Trophoblast cell (in vitro differentiated cells and primary cell): ENCODE measurements around the gene ZDHHC16.
A peak's percentile ranks its signal among the peaks of the same experiment; 100 is the strongest.

Experiments
- DNase-seq, 2 donors: peaks; one replicate each; pipeline ENCODE4 v3.0.0-alpha.2; 2016
- H2AFZ ChIP-seq: 2 replicates; pipeline ENCODE4 v1.6.1; 2013; ENCODE audit warnings: low read length, moderate library complexity, mild to moderate bottlenecking; ENCODE audit not compliant: insufficient read depth, poor library complexity
- H2AK5ac ChIP-seq: 2 replicates; pipeline ENCODE4 v1.6.1; 2013; ENCODE audit warnings: mild to moderate bottlenecking, low read length
- H2BK120ac ChIP-seq: 2 replicates; pipeline ENCODE4 v1.6.1; 2013; ENCODE audit warnings: low read length, mild to moderate bottlenecking, moderate library complexity; ENCODE audit not compliant: insufficient read depth, poor library complexity
- H2BK12ac ChIP-seq: 2 replicates; pipeline ENCODE4 v1.6.1; 2013; ENCODE audit warnings: mild to moderate bottlenecking, low read length, moderate library complexity
- H2BK5ac ChIP-seq: 2 replicates; pipeline ENCODE4 v1.6.1; 2013; ENCODE audit warnings: low read length, low read depth, moderate library complexity, mild to moderate bottlenecking; ENCODE audit not compliant: poor library complexity
- H3K14ac ChIP-seq: 2 replicates; pipeline ENCODE4 v1.6.1; 2013; ENCODE audit warnings: mild to moderate bottlenecking, low read length
- H3K18ac ChIP-seq: 2 replicates; pipeline ENCODE4 v1.6.1; 2013; ENCODE audit warnings: mild to moderate bottlenecking, low read length
- H3K23ac ChIP-seq: 2 replicates; pipeline ENCODE4 v1.6.1; 2013; ENCODE audit warnings: low read length
- H3K27ac ChIP-seq: 2 replicates; pipeline ENCODE4 v1.5.1; 2013; ENCODE audit warnings: low read depth, mild to moderate bottlenecking, inconsistent platforms, low read length, moderate library complexity
- H3K27me3 ChIP-seq: 2 replicates; pipeline ENCODE4 v1.6.1; 2013; ENCODE audit warnings: inconsistent platforms, mild to moderate bottlenecking, low read length, moderate library complexity; ENCODE audit not compliant: insufficient read depth
- H3K36me3 ChIP-seq, 2 experiments: 1 replicate in 1 of 2; 2 replicates in 1 of 2; pipeline ENCODE4 v1.6.1; 2013; ENCODE audit warnings: low read length in 2 of 2, mild to moderate bottlenecking in 2 of 2, moderate library complexity in 1 of 2; ENCODE audit not compliant: insufficient read depth in 2 of 2, control insufficient read depth in 1 of 2
- H3K4ac ChIP-seq: 2 replicates; pipeline ENCODE4 v1.6.1; 2013; ENCODE audit warnings: low read depth, mild to moderate bottlenecking, low read length, moderate library complexity
- H3K4me1 ChIP-seq, 2 experiments: 1 replicate in 1 of 2; 2 replicates in 1 of 2; pipeline ENCODE4 v1.6.1; 2013; ENCODE audit warnings: low read length in 2 of 2, mild to moderate bottlenecking in 2 of 2, moderate library complexity in 1 of 2; ENCODE audit not compliant: insufficient read depth in 2 of 2, control insufficient read depth in 1 of 2
- H3K4me2 ChIP-seq: 2 replicates; pipeline ENCODE4 v1.6.1; 2013; ENCODE audit warnings: inconsistent platforms, mild to moderate bottlenecking, low read length, moderate library complexity
- H3K4me3 ChIP-seq: 2 replicates; pipeline ENCODE4 v1.5.1; 2013; ENCODE audit warnings: mild to moderate bottlenecking, low read depth, low read length, inconsistent platforms
- H3K79me1 ChIP-seq: one replicate; pipeline ENCODE4 v1.6.1; 2013; ENCODE audit warnings: low read length
- H3K79me2 ChIP-seq: 2 replicates; pipeline ENCODE4 v1.6.1; 2013; ENCODE audit warnings: low read length, mild to moderate bottlenecking; ENCODE audit not compliant: control insufficient read depth, insufficient read depth, poor library complexity
- H3K9ac ChIP-seq: 2 replicates; pipeline ENCODE4 v1.6.1; 2013; ENCODE audit warnings: mild to moderate bottlenecking, low read length
- H3K9me3 ChIP-seq: 2 replicates; pipeline ENCODE4 v1.6.1; 2013; ENCODE audit warnings: low read depth, mild to moderate bottlenecking, control low read depth, inconsistent platforms, low read length; ENCODE audit not compliant: insufficient read depth
- H4K12ac ChIP-seq: 2 replicates; pipeline ENCODE4 v1.6.1; 2013; ENCODE audit warnings: low read depth, mild to moderate bottlenecking, low read length, moderate library complexity
- H4K8ac ChIP-seq: 2 replicates; pipeline ENCODE4 v1.6.1; 2013; ENCODE audit warnings: low read depth, mild to moderate bottlenecking, low read length, moderate library complexity
- H4K91ac ChIP-seq: one replicate; pipeline ENCODE4 v1.6.1; 2013; ENCODE audit warnings: low read depth, mild to moderate bottlenecking, low read length, moderate library complexity
- WGBS: extraction: QIAGEN DNeasy Blood & Tissue Kit; methylation state at CpG from one replicate; pipeline ENCODE4 v1.1.7; 2013; ENCODE audit warnings: missing lambda C conversion rate; ENCODE audit not compliant: insufficient read length, insufficient coverage; ENCODE audit errors: extremely low coverage; 5-methylcytosine and 5-hydroxymethylcytosine counted together

The ZDHHC16 gene

DNA sequence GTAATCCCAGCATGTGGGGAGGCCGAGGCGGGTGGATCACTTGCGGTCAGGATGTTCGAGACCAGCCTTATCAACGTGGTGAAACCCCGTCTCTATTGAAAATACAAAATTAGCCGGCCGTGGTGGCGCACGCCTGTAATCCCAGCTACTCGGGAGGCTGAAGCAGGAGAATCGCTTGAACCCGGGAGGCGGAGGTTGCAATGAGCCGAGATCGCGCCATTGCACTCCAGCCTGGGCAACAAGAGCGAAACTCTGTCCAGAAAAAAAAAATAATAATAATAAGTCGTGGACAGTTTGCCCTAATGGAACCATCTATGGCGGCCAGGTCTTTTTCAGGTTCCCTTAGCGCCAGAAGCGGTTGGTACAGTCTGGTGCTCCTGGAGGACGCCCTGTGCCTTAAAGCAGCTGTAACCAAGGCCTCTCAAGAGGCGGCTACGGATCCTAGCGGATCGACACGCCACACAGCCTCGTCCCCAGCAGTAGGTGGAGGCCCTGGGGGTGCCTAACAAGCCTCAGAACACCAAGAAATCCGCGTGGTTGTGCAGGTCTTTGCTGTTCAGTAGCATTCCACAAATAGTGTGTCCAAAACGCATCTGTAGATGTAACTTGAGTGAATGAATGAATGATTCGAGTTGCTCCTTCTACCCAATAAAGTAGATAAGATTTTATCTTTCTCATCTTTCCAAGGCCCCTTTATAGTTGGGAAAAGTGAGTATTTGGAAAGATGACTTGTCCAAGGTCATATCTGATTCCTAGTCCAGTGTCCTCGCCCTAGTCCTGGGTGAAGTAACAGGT, 19.0 kb upstream of the ZDHHC16 start:
- Histone ChIP-seq H3K4me2 (peak overlapping the region; percentile 60), H2BK120ac (peak overlapping the region; percentile 70), H2BK5ac (peak overlapping the region; percentile 79), H3K9me3 (no peaks in the 10 kb centered on the region), H3K4me3 (peak overlapping the region; percentile 91), H3K79me2 (peaks cover 14% of the 10 kb centered on the region), H4K8ac (peak overlapping the region; percentile 68), H3K18ac (peak overlapping the region; percentile 78), H4K12ac (peak overlapping the region; percentile 26), H3K79me1 (peaks cover 12% of the 10 kb centered on the region), H2AFZ (peak overlapping the region; percentile 3), H3K14ac (peak overlapping the region; percentile 91), H2AK5ac (peak overlapping the region; percentile 67), H3K9ac (peak overlapping the region; percentile 99), H3K27me3 (no peaks in the 10 kb centered on the region), H3K23ac (no peak overlapping the region), H4K91ac (peak overlapping the region; percentile 83), H3K36me3 (peaks cover 12 to 19% of the 10 kb centered on the region in 2 experiments), H2BK12ac (no peak overlapping the region), H3K4ac (peak overlapping the region; percentile 95), H3K4me1 (peaks cover 2 to 5% of the 10 kb centered on the region in 2 experiments), H3K27ac (peak overlapping the region; percentile 70)
- WGBS = no CpG with 5 or more reads among the region's 34 CpGs
- peak; percentile 41 to 75 for DNase-seq

DNA sequence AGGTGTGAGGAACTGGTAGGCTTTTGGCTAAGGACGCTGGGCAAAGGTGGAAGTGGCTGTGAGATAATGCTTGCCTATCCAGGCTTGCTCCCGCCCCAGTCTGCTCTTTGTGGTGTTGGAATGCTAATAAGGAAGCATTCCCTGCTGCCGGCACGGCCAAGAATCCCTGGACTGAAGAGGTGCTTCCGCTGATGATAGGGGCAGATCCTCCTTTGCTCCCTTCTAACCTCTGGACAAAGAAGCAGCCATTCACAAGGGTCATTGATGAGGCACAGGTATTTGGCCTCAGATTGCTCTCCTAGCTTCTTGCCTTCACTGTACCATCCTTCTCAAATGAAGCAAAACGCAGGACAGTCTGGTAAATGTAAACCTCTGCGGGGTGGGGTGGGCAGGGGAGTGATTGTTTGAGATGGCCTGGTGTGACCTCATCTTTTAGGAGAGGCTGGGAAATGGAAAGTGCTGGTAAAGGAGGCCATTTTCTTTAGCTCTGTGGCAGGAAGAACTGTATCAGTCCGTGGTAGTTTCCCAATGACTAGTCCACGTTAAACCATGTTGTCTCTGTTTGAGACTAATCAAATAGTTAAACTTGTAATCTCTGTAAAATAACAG, 18.3 kb upstream of the ZDHHC16 start:
- no peaks in the 10 kb centered on the region for H3K27me3 ChIP-seq
- no peaks in the 10 kb centered on the region for H3K9me3 ChIP-seq
- no peak overlapping the region for H2AK5ac ChIP-seq
- H3K4me3 ChIP-seq = peak overlapping the region; percentile 34
- H3K79me1 ChIP-seq = peaks cover 12% of the 10 kb centered on the region
- H3K36me3 ChIP-seq = peaks cover 12 to 21% of the 10 kb centered on the region in 2 experiments
- peak overlapping the region; percentile 6 for H3K14ac ChIP-seq
- no peak overlapping the region for H3K18ac ChIP-seq
- H3K27ac ChIP-seq = peak overlapping the region; percentile 60
- H3K4me1 ChIP-seq = peaks cover 2 to 5% of the 10 kb centered on the region in 2 experiments
- peak overlapping the region; percentile 29 for H3K4ac ChIP-seq
- peak; percentile 64 to 74 for DNase-seq
- H3K79me2 ChIP-seq = peaks cover 14% of the 10 kb centered on the region
- no peak overlapping the region for H3K23ac ChIP-seq
- no peak overlapping the region for H2AFZ ChIP-seq
- H2BK12ac ChIP-seq = no peak overlapping the region
- H4K12ac ChIP-seq = peak overlapping the region; percentile 0
- H3K4me2 ChIP-seq = peak overlapping the region; percentile 60
- H4K91ac ChIP-seq = no peak overlapping the region
- WGBS = no CpG with 5 or more reads among the region's 9 CpGs
- no peak overlapping the region for H2BK120ac ChIP-seq
- no peak overlapping the region for H4K8ac ChIP-seq
- no peak overlapping the region for H3K9ac ChIP-seq
- H2BK5ac ChIP-seq = no peak overlapping the region

DNA sequence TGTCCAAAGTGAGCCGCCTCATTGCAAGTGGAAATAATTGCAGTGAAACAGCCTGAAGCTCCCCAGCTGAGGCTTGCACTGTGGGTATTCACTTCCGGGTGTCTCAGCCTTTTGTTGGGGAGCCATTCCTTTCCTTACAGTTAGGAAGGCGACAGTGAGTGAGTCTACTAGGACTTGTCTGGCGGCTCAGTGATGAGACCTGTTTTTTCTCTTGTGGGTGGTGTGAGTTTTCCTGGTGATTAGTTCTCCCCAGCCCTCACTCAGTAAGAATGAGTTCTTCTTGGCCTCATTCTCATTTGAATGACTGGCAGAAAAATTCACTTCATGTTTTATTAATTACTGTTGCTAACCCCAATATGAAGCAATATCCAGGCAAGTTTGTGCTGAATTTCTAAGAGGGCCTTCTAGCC, 17.4 kb upstream of the ZDHHC16 start:
- peaks cover 2 to 5% of the 10 kb centered on the region in 2 experiments for H3K4me1 ChIP-seq
- no peak overlapping the region for H3K23ac ChIP-seq
- H3K79me1 ChIP-seq = peaks cover 12% of the 10 kb centered on the region
- no peak overlapping the region for H3K9ac ChIP-seq
- no peaks in the 10 kb centered on the region for H3K27me3 ChIP-seq
- H2AK5ac ChIP-seq = no peak overlapping the region
- H3K4me3 ChIP-seq = no peak overlapping the region
- no peak overlapping the region for H2BK120ac ChIP-seq
- no peak overlapping the region for H3K18ac ChIP-seq
- H3K14ac ChIP-seq = no peak overlapping the region
- DNase-seq = no peak
- peak overlapping the region; percentile 70 for H3K4me2 ChIP-seq
- peak overlapping the region; percentile 57 for H3K4ac ChIP-seq
- H2BK5ac ChIP-seq = no peak overlapping the region
- H3K36me3 ChIP-seq = peaks cover 15 to 25% of the 10 kb centered on the region in 2 experiments
- no CpG with 5 or more reads among the region's 4 CpGs for WGBS
- no peak overlapping the region for H4K91ac ChIP-seq
- no peaks in the 10 kb centered on the region for H3K9me3 ChIP-seq
- peaks cover 14% of the 10 kb centered on the region for H3K79me2 ChIP-seq
- H2AFZ ChIP-seq = no peak overlapping the region
- H4K12ac ChIP-seq = no peak overlapping the region
- no peak overlapping the region for H4K8ac ChIP-seq
- peak overlapping the region; percentile 37 for H3K27ac ChIP-seq
- no peak overlapping the region for H2BK12ac ChIP-seq

DNA sequence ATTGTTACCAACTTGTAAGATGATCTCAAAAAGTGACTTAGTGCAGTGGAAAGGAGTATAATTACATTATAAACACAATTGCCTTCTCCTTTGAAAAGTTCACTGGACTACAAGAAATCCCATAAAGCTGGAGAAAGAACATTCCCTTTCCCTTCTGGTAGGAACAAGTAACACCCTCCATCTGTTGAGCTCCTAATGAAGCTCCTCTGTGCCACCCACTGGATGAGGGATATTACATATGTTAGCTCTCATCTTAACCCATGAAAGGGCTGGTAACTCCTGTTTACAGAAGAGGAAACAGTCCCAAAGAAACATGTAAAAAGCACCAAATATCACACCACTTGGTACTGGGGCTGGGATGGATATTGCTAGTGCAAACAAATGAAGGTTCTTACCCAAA, 11.9 kb upstream of the ZDHHC16 start:
- Histone ChIP-seq H2BK5ac (no peak overlapping the region), H2AK5ac (no peak overlapping the region), H3K9ac (no peak overlapping the region), H2BK12ac (no peak overlapping the region), H4K8ac (no peak overlapping the region), H3K79me1 (no peaks in the 10 kb centered on the region), H3K27me3 (no peaks in the 10 kb centered on the region), H3K79me2 (peaks cover 1% of the 10 kb centered on the region), H2AFZ (no peak overlapping the region), H3K36me3 (peaks cover 42 to 56% of the 10 kb centered on the region in 2 experiments), H3K18ac (no peak overlapping the region), H3K4me2 (no peak overlapping the region), H4K12ac (no peak overlapping the region), H3K4me3 (no peak overlapping the region), H2BK120ac (no peak overlapping the region), H3K9me3 (no peaks in the 10 kb centered on the region), H3K4me1 (no peaks in the 10 kb centered on the region), H3K4ac (no peak overlapping the region), H4K91ac (no peak overlapping the region), H3K23ac (no peak overlapping the region), H3K27ac (no peak overlapping the region), H3K14ac (no peak overlapping the region)
- DNase-seq = no peak
